HUDEP-2 (cell line): Measurements from ENCODE around the gene SLC27A5.

Experiments used
- DNase-seq, 76 experiments: peaks; one replicate each; lab custom pipeline; 2025; ENCODE audit not compliant: unreplicated experiment in 76 of 76; lab: John Stamatoyannopoulos, UW

Gene SLC27A5

GRCh38 chr19:58511353-58512208 lies at the start of gene SLC27A5:
SLC27A5 (minus strand) TSS chr19:58511992; CDS start chr19:58511955, 37 bp downstream.
- DNase-seq: no peak

DNA sequence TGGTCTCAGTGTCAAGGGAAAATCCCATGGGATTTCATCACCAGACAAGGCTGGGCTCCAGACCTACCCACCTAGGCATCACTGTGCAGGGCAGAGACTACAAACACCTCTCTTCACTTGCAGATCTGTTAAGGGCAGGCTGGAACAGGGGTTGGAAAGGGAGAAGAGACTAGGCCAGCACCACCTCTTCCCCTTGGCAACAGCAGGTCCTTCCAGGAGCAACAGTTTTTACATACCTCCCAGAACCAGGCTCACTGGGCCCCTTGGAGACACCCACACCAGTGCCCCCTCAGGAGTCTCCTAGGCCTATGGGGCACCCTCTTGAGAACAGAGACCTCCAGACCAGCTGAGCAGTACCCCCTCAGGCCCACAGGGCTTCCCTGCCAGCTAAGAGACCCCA lies 49.1 kb upstream of the SLC27A5 start:
- no peak for DNase-seq

DNA sequence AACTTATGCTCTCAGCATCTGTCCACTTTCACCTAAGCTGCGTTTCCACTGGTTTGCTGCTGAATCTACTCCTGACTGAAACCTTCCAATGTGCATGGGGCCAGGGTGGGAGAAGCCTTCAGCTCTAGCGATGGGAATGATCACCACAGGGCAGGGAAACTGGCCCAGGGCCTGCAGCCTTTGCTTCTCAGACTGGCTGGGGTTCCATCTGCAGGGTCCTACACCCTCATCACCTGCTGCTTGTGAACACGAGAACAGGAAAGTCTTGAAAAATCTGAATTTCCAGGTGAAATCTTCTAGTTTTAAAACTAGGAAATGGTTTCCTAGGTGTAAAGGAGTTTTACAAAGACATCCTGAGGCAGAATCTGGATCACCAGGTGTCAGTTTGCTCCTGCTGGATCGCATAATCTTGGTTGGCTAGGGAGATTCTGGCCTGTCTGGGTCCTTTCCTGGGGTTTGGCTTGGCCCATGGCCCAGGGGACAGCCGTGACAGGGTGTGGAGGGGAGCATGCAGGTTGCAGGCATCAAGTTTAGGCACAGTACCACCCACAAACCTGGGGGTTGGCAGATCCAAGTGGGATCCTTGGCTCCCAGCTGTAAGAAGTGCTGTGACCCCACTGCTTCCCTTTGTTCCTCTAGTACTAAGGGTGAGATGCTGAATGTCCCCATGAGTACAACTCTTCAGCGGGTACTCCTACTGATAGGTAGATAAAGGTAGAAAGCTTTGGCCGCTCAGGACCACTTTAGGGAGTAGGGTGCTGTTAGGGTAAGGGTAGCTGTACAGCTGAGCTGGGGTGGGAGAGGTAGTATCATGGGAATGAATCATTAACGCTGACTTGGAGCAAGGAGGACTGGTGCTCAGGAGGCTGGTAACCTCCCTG lies 48.5 kb upstream of the SLC27A5 start:
- DNase-seq: no peak

DNA sequence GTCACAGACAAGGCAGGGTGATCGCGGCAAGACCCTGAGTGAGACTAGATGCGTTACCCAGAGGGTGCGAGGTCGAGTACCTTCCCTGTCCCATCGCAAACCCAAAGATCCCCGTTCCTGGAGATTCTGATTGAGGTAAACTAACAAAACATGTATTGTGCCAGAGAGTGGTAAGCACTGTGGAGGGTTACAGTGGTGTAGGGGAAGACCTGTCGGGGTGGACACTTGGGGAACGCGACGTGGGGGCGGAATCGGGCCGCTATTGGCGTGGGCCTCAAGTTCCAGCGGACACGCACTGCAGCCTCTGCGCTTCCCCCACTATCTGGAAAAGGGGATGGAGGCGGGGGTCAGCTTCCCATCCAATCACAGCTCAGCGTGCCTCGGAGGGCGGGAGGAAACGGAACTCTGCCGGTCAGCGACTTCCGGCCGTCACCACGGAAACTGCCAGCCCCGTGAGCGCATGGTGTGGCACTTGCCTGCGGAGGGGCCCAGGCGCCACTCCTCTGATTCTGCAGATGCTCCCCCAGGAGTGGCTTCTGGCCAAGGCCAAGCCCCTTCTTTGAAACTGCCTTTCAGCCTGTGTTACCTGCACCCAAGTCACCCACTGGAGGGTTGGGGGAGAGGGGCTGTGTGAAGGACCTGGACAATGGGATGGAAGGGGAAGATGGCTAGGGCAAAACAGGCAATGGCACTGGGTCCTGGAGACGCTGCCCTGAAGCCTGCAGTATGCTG lies 47.6 kb upstream of the SLC27A5 start:
- DNase-seq: no peak

DNA sequence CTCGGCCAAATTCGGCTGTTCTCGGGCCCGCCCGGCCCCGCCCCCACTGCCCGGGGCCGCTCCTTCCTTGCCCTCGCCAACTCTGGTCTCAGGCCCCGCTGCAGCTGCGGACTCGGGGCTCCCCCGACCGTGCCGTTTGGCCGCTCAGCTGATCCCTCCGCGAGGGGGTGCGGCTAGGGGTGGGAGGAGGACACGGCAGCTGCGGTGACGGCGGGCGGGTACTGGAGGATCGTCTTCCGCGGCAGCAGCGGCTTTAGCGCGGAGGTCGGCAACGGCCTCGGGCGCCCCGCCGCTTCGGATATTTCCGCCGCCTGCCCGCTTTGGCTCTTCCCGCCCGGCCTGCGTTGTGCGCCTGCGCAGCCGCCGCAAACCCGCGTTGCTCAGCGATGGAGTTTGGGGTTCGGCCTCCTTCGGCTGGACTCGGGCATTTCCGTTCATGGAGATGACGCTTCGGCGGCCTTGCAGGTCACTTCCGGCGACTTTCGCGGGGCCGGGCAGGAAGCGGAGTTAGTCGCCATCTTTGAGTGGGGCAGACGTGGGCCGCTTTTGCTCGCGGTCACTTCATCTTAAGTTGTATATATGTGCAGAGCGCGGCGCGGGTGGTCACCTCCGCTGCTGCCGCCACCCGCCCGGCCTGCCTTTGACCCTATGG lies 47.0 kb upstream of the SLC27A5 start:
- no peak for DNase-seq

GRCh38 chr19:58558066-58558622 lies 46.4 kb upstream of the SLC27A5 start, which contains the start of gene UBE2M:
UBE2M (minus strand) TSS chr19:58558611; CDS start chr19:58558381, 230 bp downstream.
- no peak for DNase-seq

DNA sequence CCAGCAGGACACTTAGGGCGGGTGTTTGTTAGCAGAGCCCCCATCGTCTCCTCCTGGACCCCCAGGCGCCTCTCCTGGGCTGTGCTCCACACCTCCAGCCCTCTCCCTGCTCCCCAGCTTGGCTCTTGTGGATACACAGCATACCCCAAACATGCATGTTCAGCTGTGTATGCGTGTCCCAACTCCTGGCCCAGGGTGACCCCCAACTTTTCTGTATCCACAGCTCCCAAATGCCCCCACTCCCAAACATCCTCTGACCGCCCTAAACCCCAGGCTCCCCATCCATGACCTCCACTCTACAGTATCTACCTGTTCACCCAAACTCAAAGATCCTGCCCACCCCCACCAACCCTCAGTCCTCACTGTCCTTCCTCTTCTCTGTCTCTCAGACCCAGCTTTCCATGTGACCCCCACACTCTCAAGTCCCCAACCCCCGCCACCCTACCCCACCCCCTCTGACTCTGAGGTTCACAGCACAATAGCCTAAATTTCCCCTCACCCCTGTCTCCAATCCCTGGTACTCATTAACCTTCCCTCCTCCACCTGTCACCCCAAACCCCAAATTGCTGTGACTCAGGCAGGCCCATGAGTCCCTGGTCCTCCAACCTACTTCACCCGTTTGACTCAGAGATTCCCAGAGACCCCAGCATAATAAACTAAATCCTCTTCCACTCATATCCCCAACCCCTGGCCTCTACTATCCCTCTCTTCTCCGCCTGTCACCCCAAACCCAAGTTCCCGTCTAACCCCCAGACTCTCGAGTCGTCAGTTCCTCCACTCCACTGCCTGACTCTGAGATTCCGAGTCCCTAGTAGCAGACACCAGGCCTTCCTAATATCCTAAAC lies 45.7 kb upstream of the SLC27A5 start:
- DNase-seq: no peak

- DNase-seq: no peak
Observed at GRCh38 chr19:58556622-58557220, 44.9 kb upstream of the SLC27A5 start.

GRCh38 chr19:58555920-58556621 lies 44.3 kb upstream of the SLC27A5 start:
- no peak for DNase-seq

- no peak for DNase-seq
Observed at GRCh38 chr19:58555369-58555885, 43.6 kb upstream of the SLC27A5 start.

DNA sequence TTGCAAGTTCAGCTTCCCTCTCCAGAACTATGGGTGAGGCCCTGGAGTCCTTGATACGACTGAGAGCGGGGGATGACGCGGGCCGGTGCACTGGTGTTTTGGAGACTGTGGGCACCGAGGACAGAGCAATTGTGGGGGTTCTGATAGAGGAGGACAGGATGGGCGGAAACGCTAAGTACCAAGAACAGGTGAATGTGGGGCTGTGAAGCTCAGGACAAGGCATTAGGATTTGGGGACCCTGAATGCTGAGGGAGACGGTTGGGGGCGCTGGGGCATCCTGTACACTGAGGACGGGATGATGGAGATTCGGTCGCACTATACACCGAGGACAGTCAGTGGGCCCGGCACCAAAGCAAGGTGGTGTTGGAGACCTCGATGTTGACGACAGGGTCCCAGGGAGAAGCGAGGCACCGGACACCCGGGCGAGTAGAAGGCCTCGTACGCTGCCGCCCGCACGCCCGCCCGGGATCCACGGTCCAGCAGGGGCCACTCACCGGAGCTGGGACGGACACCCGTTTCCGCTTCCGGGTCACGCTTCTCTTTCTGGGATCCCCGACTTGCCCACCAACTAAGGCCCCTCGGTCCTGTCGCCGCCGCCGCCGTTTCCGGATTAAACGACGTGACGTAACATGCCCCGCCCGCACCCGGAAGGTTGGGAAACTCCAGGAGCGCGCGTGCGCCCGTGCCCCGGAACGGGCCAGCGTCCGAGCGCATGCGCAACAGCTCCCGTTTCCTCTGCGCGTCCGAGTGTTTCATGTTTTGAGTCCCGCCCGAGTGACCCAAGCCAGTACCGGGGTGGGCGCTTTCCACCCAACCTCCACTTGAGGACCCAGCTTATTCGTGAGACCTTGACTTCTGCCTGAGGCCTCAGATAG lies 42.9 kb upstream of the SLC27A5 start, which contains the start of gene CHMP2A:
Gene CHMP2A (minus strand): TSS at position 612 of the 875 bp plus-strand sequence. CDS start 893 bp downstream, outside the sequence.
- no peak for DNase-seq

DNA sequence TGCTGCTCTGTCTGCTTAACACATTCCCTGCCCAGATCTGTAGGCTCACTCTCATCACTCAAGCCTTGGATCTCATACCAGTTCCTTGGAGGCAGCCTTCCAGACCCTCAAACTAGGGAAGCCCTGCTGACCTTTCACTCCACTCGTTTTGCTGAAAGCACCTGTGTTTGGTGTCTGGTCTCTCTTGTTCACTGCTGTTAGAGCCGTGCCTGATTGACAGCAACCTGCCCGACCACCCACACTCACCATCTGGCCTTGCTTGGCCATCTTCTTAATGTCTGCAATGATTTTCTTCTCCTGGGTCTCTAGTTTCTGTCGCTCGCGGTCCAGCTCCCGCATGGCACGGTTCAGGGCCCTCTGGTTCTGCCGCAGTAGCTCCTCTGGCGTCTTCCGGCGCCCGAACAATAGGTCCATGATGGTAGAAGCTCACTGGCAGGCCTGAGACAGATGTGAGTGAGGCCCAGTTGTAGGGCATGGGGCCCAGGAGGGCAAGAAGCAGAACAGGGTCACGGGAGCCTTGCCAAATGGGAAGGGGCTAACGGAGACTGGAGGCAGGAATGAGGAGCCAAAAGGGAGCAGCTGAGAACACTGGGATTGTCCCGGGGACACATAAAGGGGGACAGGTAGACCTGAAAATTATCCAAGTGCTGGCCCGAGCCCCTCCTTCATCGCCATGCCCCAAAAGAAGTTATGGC lies 42.2 kb upstream of the SLC27A5 start:
- no peak for DNase-seq

DNA sequence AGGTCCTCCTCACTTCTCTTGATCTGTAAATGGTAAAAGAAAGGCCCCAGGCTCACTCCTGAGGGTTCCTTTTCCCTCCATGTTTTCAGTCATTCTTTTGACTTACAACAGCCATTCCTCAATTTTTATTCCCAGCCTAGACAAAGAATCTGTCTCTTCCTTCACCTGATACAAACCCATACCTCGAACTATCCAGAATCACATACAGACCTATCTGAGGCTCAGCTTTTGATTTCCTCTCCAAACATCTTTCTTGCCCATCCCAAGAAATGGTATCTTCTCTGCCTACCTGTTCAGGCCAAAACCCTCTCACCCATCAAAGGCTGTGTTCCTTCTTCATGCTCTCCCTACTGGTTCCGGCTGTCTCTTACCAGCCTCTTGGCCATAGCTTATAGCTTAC lies 40.9 kb upstream of the SLC27A5 start:
- DNase-seq: no peak

DNA sequence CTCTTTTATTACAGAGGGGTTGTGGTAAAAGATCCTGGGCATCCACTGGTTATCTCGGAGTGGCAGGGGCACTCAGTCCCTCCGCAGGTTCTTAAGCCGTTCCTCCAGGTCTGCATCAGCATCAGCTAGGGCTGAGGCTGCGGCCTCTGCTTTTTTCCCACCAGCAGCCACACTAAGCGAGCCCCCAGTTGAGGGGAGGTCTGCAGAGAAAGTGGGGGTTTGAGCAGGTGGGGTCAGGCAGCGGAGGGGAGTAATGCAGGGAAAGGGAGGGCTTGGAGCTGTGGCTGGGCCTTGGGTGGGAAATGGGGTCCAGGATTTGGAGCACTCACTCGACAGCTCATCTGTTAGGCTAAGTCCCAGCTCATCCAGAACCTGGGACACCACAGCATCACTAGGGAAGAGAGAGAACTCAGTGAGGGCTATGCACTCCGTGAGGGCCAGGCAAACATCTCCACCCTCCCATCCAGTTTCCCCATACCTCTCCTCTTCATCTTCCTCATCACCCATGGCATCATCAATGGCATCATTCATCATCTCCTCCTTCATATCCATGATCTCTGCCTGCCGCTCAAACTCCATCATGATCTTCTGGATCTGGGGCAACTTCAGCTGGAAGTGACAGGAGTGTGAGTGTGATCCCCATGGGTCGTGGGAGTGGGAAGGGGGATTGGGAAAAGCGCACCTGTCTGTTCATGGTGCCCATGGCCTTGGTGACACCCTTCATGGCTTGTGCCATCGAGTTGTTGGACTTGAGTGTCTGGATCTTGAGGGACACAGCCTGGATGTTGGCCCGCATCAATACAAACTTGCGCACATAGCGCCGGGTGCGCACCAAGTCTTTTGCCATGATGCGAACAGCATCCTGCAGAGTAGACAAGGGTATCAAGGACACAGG lies 40.0 kb upstream of the SLC27A5 start:
- no peak for DNase-seq

DNA sequence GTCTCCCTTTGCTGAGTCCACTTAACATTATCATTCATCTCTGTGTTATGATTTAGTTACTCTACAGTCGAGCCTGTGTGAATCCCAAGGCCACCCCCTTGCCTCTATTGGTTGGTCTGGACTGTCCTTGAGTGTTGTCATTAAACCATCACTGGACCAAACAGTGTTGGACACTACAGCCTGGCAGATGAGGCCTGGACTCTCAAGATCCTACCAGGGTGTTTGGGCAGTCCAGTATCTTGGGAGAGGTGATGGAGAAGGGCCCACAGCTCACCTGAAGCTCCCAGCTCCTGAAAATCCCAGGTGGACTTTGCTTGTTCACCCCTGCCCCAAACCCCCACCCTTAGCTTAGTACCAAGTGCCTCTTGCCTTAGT lies 39.3 kb upstream of the SLC27A5 start:
- no peak for DNase-seq
